GM23338 (cell line): ENCODE data around the gene FUT4. TPM values are rescaled to one million over a fixed set of nuclear protein-coding genes. Genes with fewer than 3 reads are reported as not detected.

Experiments used
- ATAC-seq: fragments of 200-7000 bp; cut with Tn5 transposase; 3 replicates; pipeline ENCODE4 v1.9.1; 2020
- DNase-seq: peaks from one replicate; pipeline ENCODE4 v3.0.0-alpha.2; 2015; ENCODE audit warnings: low spot score
- H2AFZ ChIP-seq: fragments of 200-600 bp; sonication (generic); 2 replicates; pipeline ENCODE4 v1.8.0; 2016; ENCODE audit warnings: antibody characterized with exemption, mild to moderate bottlenecking, moderate library complexity
- H3F3A ChIP-seq: fragments of 200-600 bp; sonication (generic); replicated peaks from 2 replicates; pipeline ENCODE4 v1.8.0; 2017; ENCODE audit warnings: antibody characterized with exemption, mixed run types, low read depth
- H3K27ac ChIP-seq: fragments of 200-600 bp; sonication (generic); 2 replicates; pipeline ENCODE4 v1.6.1; 2016; ENCODE audit warnings: low read depth
- H3K27me3 ChIP-seq: fragments of 200-600 bp; sonication (generic); 2 replicates; pipeline ENCODE4 v1.8.0; 2016; ENCODE audit warnings: mild to moderate bottlenecking, mixed run types, moderate library complexity; ENCODE audit not compliant: insufficient read depth
- H3K36me3 ChIP-seq: fragments of 200-600 bp; sonication (generic); 2 replicates; pipeline ENCODE4 v1.8.0; 2016; ENCODE audit warnings: mild to moderate bottlenecking; ENCODE audit not compliant: insufficient read depth
- H3K4me1 ChIP-seq: fragments of 200-600 bp; sonication (generic); 2 replicates; pipeline ENCODE4 v1.8.0; 2016; ENCODE audit warnings: mild to moderate bottlenecking, moderate library complexity; ENCODE audit not compliant: insufficient read depth
- H3K4me2 ChIP-seq: fragments of 200-600 bp; sonication (generic); 2 replicates; pipeline ENCODE4 v1.7.1; 2017; ENCODE audit warnings: mixed run types
- H3K4me3 ChIP-seq: fragments of 200-600 bp; sonication (generic); 2 replicates; pipeline ENCODE4 v1.6.1; 2016; ENCODE audit warnings: mixed run types
- H3K79me2 ChIP-seq: fragments of 200-600 bp; sonication (generic); replicated peaks from 2 replicates; pipeline ENCODE4 v1.8.0; 2017; ENCODE audit warnings: mild to moderate bottlenecking; ENCODE audit not compliant: insufficient read depth
- H3K9me2 ChIP-seq: fragments of 200-600 bp; sonication (generic); 2 replicates; pipeline ENCODE4 v1.8.0; 2017; ENCODE audit not compliant: insufficient read depth
- H4K20me1 ChIP-seq: fragments of 200-600 bp; sonication (generic); replicated peaks from 2 replicates; pipeline ENCODE4 v1.8.0; 2017; ENCODE audit warnings: mild to moderate bottlenecking; ENCODE audit not compliant: insufficient read depth
- H3K27ac Mint-ChIP-seq: 2 replicates; pipeline ENCODE4 v1.8.0; 2020; ENCODE audit warnings: inconsistent platforms, mild to moderate bottlenecking, moderate library complexity, mixed read lengths
- H3K27me3 Mint-ChIP-seq: 3 replicates; pipeline ENCODE4 v1.8.0; 2022; ENCODE audit warnings: low read depth, mild to moderate bottlenecking, moderate library complexity, mixed read lengths, inconsistent platforms; ENCODE audit not compliant: insufficient read depth, poor library complexity
- H3K36me3 Mint-ChIP-seq: 3 replicates; pipeline ENCODE4 v1.8.0; 2021; ENCODE audit warnings: low read depth, mild to moderate bottlenecking, inconsistent platforms, moderate library complexity, mixed read lengths
- H3K4me1 Mint-ChIP-seq: 3 replicates; pipeline ENCODE4 v1.8.0; 2020; ENCODE audit warnings: mild to moderate bottlenecking, inconsistent platforms, mixed read lengths
- H3K4me3 Mint-ChIP-seq: 3 replicates; pipeline ENCODE4 v1.8.0; 2021; ENCODE audit warnings: moderate library complexity, mild to moderate bottlenecking, inconsistent platforms, mixed read lengths
- H3K9me3 Mint-ChIP-seq: 3 replicates; pipeline ENCODE4 v1.8.0; 2020; ENCODE audit warnings: moderate library complexity, mild to moderate bottlenecking, inconsistent platforms, mixed read lengths
- CREB1 ChIP-seq: fragments of 250-450 bp; sonication (Bioruptor Pico); IDR thresholded peaks from 2 replicates; pipeline ENCODE4 v1.5.0; 2020; ENCODE audit warnings: low read depth, mild to moderate bottlenecking, moderate library complexity
- EZH2phosphoT487 ChIP-seq: fragments of 200-600 bp; sonication (generic); IDR thresholded peaks from one replicate; pipeline ENCODE4 v1.8.1; 2018; ENCODE audit warnings: antibody characterized with exemption; ENCODE audit not compliant: unreplicated experiment
- ZNF114 ChIP-seq: fragments of 250-450 bp; sonication (Bioruptor Pico); IDR thresholded peaks from 2 replicates; pipeline ENCODE4 v1.5.0; 2020; ENCODE audit warnings: mild to moderate bottlenecking, moderate library complexity
- ZNF462 ChIP-seq: fragments of 250-450 bp; sonication (Bioruptor Pico); IDR thresholded peaks from 2 replicates; pipeline ENCODE4 v1.5.0; 2020; ENCODE audit warnings: mild to moderate bottlenecking, moderate library complexity
- polyA plus RNA-seq: library from polyadenylated mRNA; unstranded; fragments of >200 nt; fragmentation: Nextera tagmentation; extraction: Ambion mirVana; gene quantifications from 2 replicates; pipeline ENCODE4 v1.2.1, GENCODE V29; 2016
- total RNA-seq: library from RNA; depleted of rRNA; stranded (reverse); fragments of >200 nt; shearing (Covaris generic); gene quantifications from 2 replicates; pipeline ENCODE4 v1.2.3, GENCODE V29; 2014
- TF ChIP-seq, protein P1 (sequence below): IDR thresholded peaks from one replicate; pipeline ENCODE4 v1.6.1; 2018; ENCODE audit warnings: antibody characterized with exemption; ENCODE audit not compliant: unreplicated experiment
- TF ChIP-seq, protein P2 (sequence below): IDR thresholded peaks from 2 replicates; pipeline ENCODE4 v1.6.1; 2016; ENCODE audit warnings: antibody characterized with exemption

The FUT4 gene
- total and polyA plus RNA-seq, 2 experiments from 2014 or later: 2.4 to 7.4 TPM

- Mint-ChIP-seq H3K9me3 (peaks cover 3% of the 10 kb centered on the region; the same call in 1 of the 3 replicates), H3K4me1 (peaks cover 7% of the 10 kb centered on the region; the same call in 2 of the 3 replicates), H3K36me3 (no peaks in the 10 kb centered on the region), H3K27me3 (peaks cover 19% of the 10 kb centered on the region), H3K4me3 (peak within 1 kb of the TSS; percentile 72), H3K27ac (no peak within 1 kb of the TSS)
- Histone ChIP-seq H3K4me2 (peak within 1 kb of the TSS; percentile 97), H3K9me2 (no peaks in the 10 kb centered on the region), H3K27ac (no peak within 1 kb of the TSS), H3K36me3 (no peaks in the 10 kb centered on the region), H3K27me3 (peaks cover 29% of the 10 kb centered on the region), H4K20me1 (no peaks in the 10 kb centered on the region), H3K4me3 (peak within 1 kb of the TSS; percentile 65), H3K79me2 (no peaks in the 10 kb centered on the region), H3F3A (no peaks in the 10 kb centered on the region), H2AFZ (peak within 1 kb of the TSS; percentile 99), H3K4me1 (peaks cover 10% of the 10 kb centered on the region; the same call in 1 of the 2 replicates)
- DNase-seq (peak; percentile 91), ATAC-seq (peak; percentile 98)
- TF ChIP-seq, protein P1, sequence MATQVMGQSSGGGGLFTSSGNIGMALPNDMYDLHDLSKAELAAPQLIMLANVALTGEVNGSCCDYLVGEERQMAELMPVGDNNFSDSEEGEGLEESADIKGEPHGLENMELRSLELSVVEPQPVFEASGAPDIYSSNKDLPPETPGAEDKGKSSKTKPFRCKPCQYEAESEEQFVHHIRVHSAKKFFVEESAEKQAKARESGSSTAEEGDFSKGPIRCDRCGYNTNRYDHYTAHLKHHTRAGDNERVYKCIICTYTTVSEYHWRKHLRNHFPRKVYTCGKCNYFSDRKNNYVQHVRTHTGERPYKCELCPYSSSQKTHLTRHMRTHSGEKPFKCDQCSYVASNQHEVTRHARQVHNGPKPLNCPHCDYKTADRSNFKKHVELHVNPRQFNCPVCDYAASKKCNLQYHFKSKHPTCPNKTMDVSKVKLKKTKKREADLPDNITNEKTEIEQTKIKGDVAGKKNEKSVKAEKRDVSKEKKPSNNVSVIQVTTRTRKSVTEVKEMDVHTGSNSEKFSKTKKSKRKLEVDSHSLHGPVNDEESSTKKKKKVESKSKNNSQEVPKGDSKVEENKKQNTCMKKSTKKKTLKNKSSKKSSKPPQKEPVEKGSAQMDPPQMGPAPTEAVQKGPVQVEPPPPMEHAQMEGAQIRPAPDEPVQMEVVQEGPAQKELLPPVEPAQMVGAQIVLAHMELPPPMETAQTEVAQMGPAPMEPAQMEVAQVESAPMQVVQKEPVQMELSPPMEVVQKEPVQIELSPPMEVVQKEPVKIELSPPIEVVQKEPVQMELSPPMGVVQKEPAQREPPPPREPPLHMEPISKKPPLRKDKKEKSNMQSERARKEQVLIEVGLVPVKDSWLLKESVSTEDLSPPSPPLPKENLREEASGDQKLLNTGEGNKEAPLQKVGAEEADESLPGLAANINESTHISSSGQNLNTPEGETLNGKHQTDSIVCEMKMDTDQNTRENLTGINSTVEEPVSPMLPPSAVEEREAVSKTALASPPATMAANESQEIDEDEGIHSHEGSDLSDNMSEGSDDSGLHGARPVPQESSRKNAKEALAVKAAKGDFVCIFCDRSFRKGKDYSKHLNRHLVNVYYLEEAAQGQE: no peak
- TF ChIP-seq EZH2phosphoT487 (no peak), CREB1 (CRISPR knock-in tag) (no peak), ZNF114 (CRISPR knock-in tag) (no peak), ZNF462 (CRISPR knock-in tag) (no peak)
- TF ChIP-seq, protein P2, sequence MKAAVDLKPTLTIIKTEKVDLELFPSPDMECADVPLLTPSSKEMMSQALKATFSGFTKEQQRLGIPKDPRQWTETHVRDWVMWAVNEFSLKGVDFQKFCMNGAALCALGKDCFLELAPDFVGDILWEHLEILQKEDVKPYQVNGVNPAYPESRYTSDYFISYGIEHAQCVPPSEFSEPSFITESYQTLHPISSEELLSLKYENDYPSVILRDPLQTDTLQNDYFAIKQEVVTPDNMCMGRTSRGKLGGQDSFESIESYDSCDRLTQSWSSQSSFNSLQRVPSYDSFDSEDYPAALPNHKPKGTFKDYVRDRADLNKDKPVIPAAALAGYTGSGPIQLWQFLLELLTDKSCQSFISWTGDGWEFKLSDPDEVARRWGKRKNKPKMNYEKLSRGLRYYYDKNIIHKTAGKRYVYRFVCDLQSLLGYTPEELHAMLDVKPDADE: no peak
Observed at GRCh38 chr11:94511932-94512781, 31.6 kb upstream of the FUT4 start, which contains the start of gene C11orf97. Gene C11orf97, plus strand, starts transcription at chr11:94512461. Its CDS starts 68 bp downstream, at chr11:94512529.
